GM21737 (cell line): ENCODE results near the gene AHRR.
"Not testable (repeated sequence)": the region's sequence is repeated elsewhere in the genome, so short reads cannot be mapped to it uniquely, and the experiment has no call there.

Experiments
- ATAC-seq: cut with Tn5 transposase; IDR thresholded peaks from one replicate; pipeline ENCODE4 v1.9.1; 2021; ENCODE audit warnings: mild to moderate bottlenecking, moderate library complexity; ENCODE audit not compliant: unreplicated experiment

AHRR gene

GRCh38 chr5:362978-363765 lies 41.7 kb downstream of the AHRR start:
- ATAC-seq: no peak

GRCh38 chr5:364497-364896 lies 43.0 kb downstream of the AHRR start:
- no peak for ATAC-seq

- ATAC-seq: no peak
These were observed 45.2 kb downstream of the AHRR start for GRCh38 chr5:366541-367357.

GRCh38 chr5:367358-368130 lies 46.0 kb downstream of the AHRR start:
- no peak for ATAC-seq

- peak; percentile 49 for ATAC-seq
These were observed 46.9 kb downstream of the AHRR start for GRCh38 chr5:368183-369084.

- no peak for ATAC-seq
These were observed 47.8 kb downstream of the AHRR start for GRCh38 chr5:369151-369868.

GRCh38 chr5:369869-370236 lies 48.3 kb downstream of the AHRR start:
- not testable (repeated sequence) for ATAC-seq

- ATAC-seq: no peak
These were observed 48.9 kb downstream of the AHRR start for GRCh38 chr5:370311-370958.

- no peak for ATAC-seq
These were observed 49.7 kb downstream of the AHRR start for GRCh38 chr5:370959-371810.

- ATAC-seq: no peak
These were observed 50.5 kb downstream of the AHRR start for GRCh38 chr5:371811-372555.

GRCh38 chr5:372556-372995 lies 51.1 kb downstream of the AHRR start:
- no peak for ATAC-seq

- no peak for ATAC-seq
These were observed 51.6 kb downstream of the AHRR start for GRCh38 chr5:372996-373709.

- ATAC-seq: no peak
These were observed 52.4 kb downstream of the AHRR start for GRCh38 chr5:373710-374602.

- ATAC-seq: no peak
These were observed 53.3 kb downstream of the AHRR start for GRCh38 chr5:374631-375335.

- no peak for ATAC-seq
These were observed 53.9 kb downstream of the AHRR start for GRCh38 chr5:375336-375920.
